DND-41 (cell line): ENCODE data around the gene INO80.

ENCODE experiments used
- CTCF ChIP-seq: IDR thresholded peaks from 2 replicates; pipeline ENCODE4 v1.5.1; 2012; ENCODE audit warnings: borderline replicate concordance, low read length, moderate library complexity, mild to moderate bottlenecking; ENCODE audit not compliant: poor library complexity, severe bottlenecking; ENCODE audit errors: extremely low read depth
- EZH2 ChIP-seq: IDR thresholded peaks from 3 replicates; pipeline ENCODE4 v1.6.1; 2012; ENCODE audit warnings: borderline replicate concordance, low read depth, mild to moderate bottlenecking, moderate library complexity, low read length, inconsistent platforms; ENCODE audit not compliant: severe bottlenecking

DNA sequence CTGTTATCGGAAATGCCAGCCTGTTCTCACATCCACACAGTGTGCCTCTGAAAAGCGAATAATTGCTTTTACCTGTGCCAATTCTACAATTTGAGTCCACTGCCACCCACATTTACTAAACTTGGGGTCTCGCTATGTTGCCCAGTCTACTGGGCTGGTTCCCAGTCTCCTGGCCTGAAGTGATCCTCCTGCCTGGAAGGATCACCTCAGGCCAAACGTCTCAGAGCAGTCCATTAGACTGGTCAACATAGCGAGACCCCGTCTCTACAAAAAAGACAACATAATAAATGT lies 827 bp upstream of the INO80 start:
- no peak for TF ChIP-seq CTCF
- TF ChIP-seq EZH2: no peak
